OCI-LY7 (cell line): ENCODE results near the gene EXOC4.

Experiments used
- EZH2phosphoT487 ChIP-seq: fragments of 200-600 bp; sonication (generic); IDR thresholded peaks from 2 replicates; pipeline ENCODE4 v1.6.1; 2018; ENCODE audit warnings: low read depth, borderline replicate concordance, mild to moderate bottlenecking, mixed run types, antibody characterized with exemption, low read length, moderate library complexity, mixed read lengths
- TF ChIP-seq, protein P1 (sequence below): fragments of 200-600 bp; sonication (generic); conservative IDR thresholded peaks from 2 replicates; pipeline ENCODE4 v1.5.1; 2014; ENCODE audit warnings: mild to moderate bottlenecking, antibody characterized with exemption, low read length, moderate library complexity, mixed read lengths

DNA sequence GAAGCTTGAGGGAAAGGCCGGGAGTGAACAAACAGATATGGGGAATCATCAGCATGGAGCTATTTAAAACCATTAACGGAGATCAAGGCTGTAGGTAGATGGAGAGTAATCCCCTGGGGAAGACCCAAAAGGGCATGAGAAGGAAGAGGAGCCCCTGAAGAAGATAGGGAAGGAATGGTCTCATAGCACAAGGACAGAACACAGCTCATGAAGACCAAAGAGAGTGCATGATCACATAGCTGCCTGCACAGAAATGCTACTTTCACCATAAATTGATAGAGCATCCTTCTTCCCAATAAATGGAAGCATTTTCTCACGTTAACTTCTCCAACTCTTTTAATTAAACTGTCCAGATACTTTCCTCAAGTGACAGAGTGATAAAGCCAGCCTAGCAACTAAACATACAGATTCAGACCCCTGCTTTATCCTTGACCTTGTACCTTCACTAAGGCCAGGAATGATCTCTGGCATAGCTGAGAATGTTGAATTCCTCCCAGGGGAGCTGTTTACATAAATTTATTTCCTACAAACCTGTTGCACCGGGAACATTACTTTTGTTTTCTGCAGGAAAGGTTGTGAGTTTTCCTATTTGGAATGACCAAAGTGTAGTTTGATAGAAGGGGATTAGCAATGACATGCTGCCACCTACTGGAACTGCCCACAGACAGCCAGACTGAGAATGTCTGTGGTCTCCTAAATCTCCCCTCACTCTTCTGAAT is 763.5 kb downstream of the EXOC4 start:
- TF ChIP-seq, protein P1, sequence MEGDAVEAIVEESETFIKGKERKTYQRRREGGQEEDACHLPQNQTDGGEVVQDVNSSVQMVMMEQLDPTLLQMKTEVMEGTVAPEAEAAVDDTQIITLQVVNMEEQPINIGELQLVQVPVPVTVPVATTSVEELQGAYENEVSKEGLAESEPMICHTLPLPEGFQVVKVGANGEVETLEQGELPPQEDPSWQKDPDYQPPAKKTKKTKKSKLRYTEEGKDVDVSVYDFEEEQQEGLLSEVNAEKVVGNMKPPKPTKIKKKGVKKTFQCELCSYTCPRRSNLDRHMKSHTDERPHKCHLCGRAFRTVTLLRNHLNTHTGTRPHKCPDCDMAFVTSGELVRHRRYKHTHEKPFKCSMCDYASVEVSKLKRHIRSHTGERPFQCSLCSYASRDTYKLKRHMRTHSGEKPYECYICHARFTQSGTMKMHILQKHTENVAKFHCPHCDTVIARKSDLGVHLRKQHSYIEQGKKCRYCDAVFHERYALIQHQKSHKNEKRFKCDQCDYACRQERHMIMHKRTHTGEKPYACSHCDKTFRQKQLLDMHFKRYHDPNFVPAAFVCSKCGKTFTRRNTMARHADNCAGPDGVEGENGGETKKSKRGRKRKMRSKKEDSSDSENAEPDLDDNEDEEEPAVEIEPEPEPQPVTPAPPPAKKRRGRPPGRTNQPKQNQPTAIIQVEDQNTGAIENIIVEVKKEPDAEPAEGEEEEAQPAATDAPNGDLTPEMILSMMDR, result peak; percentile 86
- no peak for TF ChIP-seq EZH2phosphoT487
